K562 (cell line): ENCODE measurements around the gene IGF2BP1. TPM values are rescaled to one million over a fixed set of nuclear protein-coding genes. Genes with fewer than 3 reads are reported as not detected.

Source experiments
- ATF1 ChIP-seq, 2 experiments: fragments of 450-650 bp in 1 of 2; IDR thresholded peaks; 2 replicates each; pipeline ENCODE4 v1.6.1; 2016; ENCODE audit warnings: missing compliant biosample characterization in 1 of 2, missing genetic modification characterization in 1 of 2
- CC2D1A ChIP-seq: fragments of 450-650 bp; IDR thresholded peaks from 2 replicates; pipeline ENCODE4 v1.6.1; 2017; ENCODE audit warnings: mild to moderate bottlenecking
- CREM ChIP-seq: IDR thresholded peaks from 2 replicates; pipeline ENCODE4 v1.6.1; 2014; ENCODE audit warnings: antibody characterized with exemption, low read depth
- CTCF ChIP-seq, 3 experiments: IDR thresholded peaks in 2 of 3; conservative IDR thresholded peaks in 1 of 3; 2 replicates each; pipeline ENCODE4 v1.5.1; 2011 to 2012; ENCODE audit warnings: low read length in 3 of 3, mild to moderate bottlenecking in 3 of 3, control low read depth in 2 of 3, improper control_type of control experiment in 1 of 3, inconsistent platforms in 1 of 3, low read depth in 1 of 3, mixed read lengths in 1 of 3, moderate library complexity in 1 of 3; ENCODE audit not compliant: insufficient read depth in 2 of 3
- GATAD2B ChIP-seq: fragments of 450-650 bp; IDR thresholded peaks from 2 replicates; pipeline ENCODE4 v1.6.1; 2017; ENCODE audit warnings: mild to moderate bottlenecking, borderline replicate concordance
- HMG20B ChIP-seq: fragments of 250-450 bp; sonication (Bioruptor Pico); IDR thresholded peaks from 2 replicates; pipeline ENCODE4 v1.5.0; 2021; ENCODE audit warnings: mild to moderate bottlenecking
- L3MBTL2 ChIP-seq: fragments of 450-650 bp; IDR thresholded peaks from 2 replicates; pipeline ENCODE4 v1.6.1; 2016; ENCODE audit warnings: mild to moderate bottlenecking, moderate library complexity
- LEF1 ChIP-seq: fragments of 450-650 bp; IDR thresholded peaks from 2 replicates; pipeline ENCODE4 v1.6.1; 2016; ENCODE audit warnings: mild to moderate bottlenecking
- MAZ ChIP-seq, 2 experiments: fragments of 450-650 bp in 1 of 2; sonication (generic) in 1 of 2; formaldehyde crosslinking; IDR thresholded peaks in 1 of 2; conservative IDR thresholded peaks in 1 of 2; 2 replicates each; pipeline versions ENCODE4 v1.4.0 to v1.5.0; 2020; ENCODE audit warnings: mild to moderate bottlenecking in 1 of 2, missing genetic modification reagents in 1 of 2
- MEF2D ChIP-seq: conservative IDR thresholded peaks from 2 replicates; pipeline ENCODE4 v1.6.1; 2016; ENCODE audit warnings: low read depth, missing genetic modification characterization, missing compliant biosample characterization
- MEIS2 ChIP-seq: fragments of 450-650 bp; IDR thresholded peaks from 2 replicates; pipeline ENCODE4 v1.6.1; 2014; ENCODE audit warnings: mild to moderate bottlenecking; ENCODE audit not compliant: partially characterized antibody
- MTA2 ChIP-seq: fragments of 450-650 bp; IDR thresholded peaks from 2 replicates; pipeline ENCODE4 v1.6.1; 2016; ENCODE audit warnings: low read depth
- NFIC ChIP-seq: fragments of 450-650 bp; IDR thresholded peaks from 2 replicates; pipeline ENCODE4 v1.6.1; 2017; ENCODE audit warnings: mild to moderate bottlenecking, inconsistent platforms
- PML ChIP-seq: IDR thresholded peaks from 2 replicates; pipeline ENCODE4 v1.6.1; 2012; ENCODE audit warnings: low read length, inconsistent platforms
- RAD21 ChIP-seq, 2 experiments: fragments of 250-450 bp in 1 of 2; fragments of 450-650 bp in 1 of 2; sonication (Bioruptor Pico) in 1 of 2; formaldehyde crosslinking in 1 of 2; IDR thresholded peaks in 1 of 2; conservative IDR thresholded peaks in 1 of 2; 2 replicates each; pipeline versions ENCODE4 v1.4.0 to v1.8.0; 2020 to 2022; ENCODE audit warnings: mild to moderate bottlenecking in 2 of 2, moderate library complexity in 1 of 2
- RBM25 ChIP-seq: fragments of 200-400 bp; formaldehyde crosslinking; IDR thresholded peaks from 2 replicates; pipeline ENCODE4 v1.6.1; 2018; ENCODE audit warnings: low read length, low read depth, moderate library complexity; ENCODE audit not compliant: severe bottlenecking
- SNRNP70 ChIP-seq: fragments of 200-400 bp; formaldehyde crosslinking; optimal IDR thresholded peaks from 2 replicates; pipeline ENCODE3; 2017; ENCODE audit warnings: low read depth, low read length
- STAG1 ChIP-seq: sonication (generic); formaldehyde crosslinking; IDR thresholded peaks from 2 replicates; pipeline ENCODE4 v1.5.0; 2020; ENCODE audit warnings: missing genetic modification reagents, borderline replicate concordance
- VEZF1 ChIP-seq: fragments of 200-800 bp; sonication (Bioruptor generic); IDR thresholded peaks from 2 replicates; pipeline ENCODE4 v1.6.1; 2017; ENCODE audit warnings: missing genetic modification characterization, missing compliant biosample characterization
- ZNF57 ChIP-seq: fragments of 450-650 bp; formaldehyde crosslinking; IDR thresholded peaks from 2 replicates; pipeline ENCODE4 v1.4.0; 2020; ENCODE audit warnings: mild to moderate bottlenecking, moderate library complexity
- polyA plus RNA-seq, 8 experiments: library from polyadenylated mRNA; depleted of rRNA in 4 of 8; stranded (reverse) in 5 of 8; unstranded in 3 of 8; fragments of >200 nt; fragmentation: Nextera tagmentation in 2 of 8; fragmentation: Illumina TruSeq in 1 of 8; extraction: Ambion mirVana in 2 of 8; extraction: Trizol in 1 of 8; gene quantifications; 2 replicates each; pipeline versions ENCODE4 v1.2.1 to v1.2.3, GENCODE V29; 2011 to 2014; ENCODE audit warnings: inconsistent platforms in 1 of 8, missing spikeins in 1 of 8
- total RNA-seq, 7 experiments: library from RNA; depleted of rRNA in 6 of 7; stranded (reverse); fragments of >200 nt in 6 of 7; fragmentation: Illumina TruSeq in 2 of 7; extraction: Trizol in 2 of 7; gene quantifications; 2 replicates each; pipeline versions ENCODE4 v1.2.1 to v1.2.3, GENCODE V29; 2011 to 2021; ENCODE audit warnings: low replicate concordance in 1 of 7
- TF ChIP-seq, protein P1 (sequence below), 2 experiments: IDR thresholded peaks in 1 of 2; conservative IDR thresholded peaks in 1 of 2; 2 replicates each; pipeline ENCODE4 v1.6.1; 2016; ENCODE audit warnings: low read depth in 2 of 2, mild to moderate bottlenecking in 1 of 2, missing compliant biosample characterization in 1 of 2, missing genetic modification characterization in 1 of 2, moderate library complexity in 1 of 2

IGF2BP1 gene
- total and polyA plus RNA-seq, 9 of the 15 experiments (the other 6 are each of a cell fraction or from before 2014, with no cell fraction given) = 13.0 to 318 (median 53.6) TPM

DNA sequence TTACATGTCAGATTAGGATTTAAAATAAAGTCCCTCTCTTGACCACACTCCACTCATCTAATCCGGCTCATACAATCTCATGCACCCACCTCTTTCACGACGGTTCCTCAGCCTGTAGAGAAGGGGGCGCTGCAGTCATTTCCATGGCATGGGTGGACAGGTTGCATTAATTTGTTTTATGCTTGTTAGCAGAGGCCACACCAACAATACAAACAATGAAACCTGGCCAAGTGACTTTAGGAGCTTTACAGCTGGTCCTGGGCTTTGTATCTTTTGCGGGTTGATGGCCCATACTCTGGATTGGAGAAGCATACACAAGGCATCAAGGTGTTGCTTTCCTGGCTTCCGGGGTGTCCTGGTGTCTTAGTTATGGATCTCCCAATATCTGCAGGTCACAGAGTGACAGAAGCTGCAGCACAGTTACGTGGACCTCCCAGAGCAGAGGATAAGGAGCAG, 42.9 kb upstream of the IGF2BP1 start (continued):
- TF ChIP-seq MEF2D (tag) = 0 out of 2 replicates have a peak, but pooled peaks have one; percentile 43
- TF ChIP-seq SNRNP70 = no peak
- peak; percentile 19; the same call in 1 of the 2 replicates for TF ChIP-seq NFIC
- TF ChIP-seq ZNF57 = no peak
- TF ChIP-seq LEF1 = 0 out of 2 replicates have a peak, but pooled peaks have one; percentile 23
- TF ChIP-seq MAZ (CRISPR knock-in tag; conservative IDR thresholded peaks at IDR 0.05 in 1 of 2, IDR thresholded peaks at IDR 0.05 in 1 of 2) = peak in 1 of 2 experiments; percentile 64; a peak in 1 of 4 replicates
- TF ChIP-seq MTA2 = no peak
- peak; percentile 39; the same call in 1 of the 2 replicates for TF ChIP-seq CREM
- no peak for TF ChIP-seq PML
- TF ChIP-seq HMG20B (CRISPR knock-in tag) = no peak
- TF ChIP-seq RAD21 (CRISPR knock-in tag; conservative IDR thresholded peaks at IDR 0.05 in 1 of 2, IDR thresholded peaks at IDR 0.05 in 1 of 2) = peak; percentile 95 to 99
- TF ChIP-seq L3MBTL2 = peak; percentile 37; the same call in 1 of the 2 replicates
- TF ChIP-seq CC2D1A = peak; percentile 87
- TF ChIP-seq MEIS2 = peak; percentile 30
- TF ChIP-seq CTCF (IDR thresholded peaks at IDR 0.05 in 2 of 3, conservative IDR thresholded peaks at IDR 0.05 in 1 of 3; ENCODE audit: insufficient read depth in 2 of 3, low read depth in 1 of 3, low read length in 3 of 3) = peak; percentile 89 to 95 (median 90)
- TF ChIP-seq, protein P1, sequence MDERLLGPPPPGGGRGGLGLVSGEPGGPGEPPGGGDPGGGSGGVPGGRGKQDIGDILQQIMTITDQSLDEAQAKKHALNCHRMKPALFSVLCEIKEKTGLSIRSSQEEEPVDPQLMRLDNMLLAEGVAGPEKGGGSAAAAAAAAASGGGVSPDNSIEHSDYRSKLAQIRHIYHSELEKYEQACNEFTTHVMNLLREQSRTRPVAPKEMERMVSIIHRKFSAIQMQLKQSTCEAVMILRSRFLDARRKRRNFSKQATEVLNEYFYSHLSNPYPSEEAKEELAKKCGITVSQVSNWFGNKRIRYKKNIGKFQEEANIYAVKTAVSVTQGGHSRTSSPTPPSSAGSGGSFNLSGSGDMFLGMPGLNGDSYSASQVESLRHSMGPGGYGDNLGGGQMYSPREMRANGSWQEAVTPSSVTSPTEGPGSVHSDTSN (CRISPR knock-in tag; IDR thresholded peaks at IDR 0.05; ENCODE audit: low read depth) = no peak
- TF ChIP-seq, protein P1 (tag; conservative IDR thresholded peaks at IDR 0.05; ENCODE audit: low read depth) = peak; percentile 47
- TF ChIP-seq VEZF1 (CRISPR knock-in tag) = peak; percentile 38; the same call in 1 of the 2 replicates
- TF ChIP-seq STAG1 (CRISPR knock-in tag) = peak; percentile 76; the same call in 1 of the 2 replicates
- no peak for TF ChIP-seq RBM25
- TF ChIP-seq GATAD2B = no peak
- no peak for TF ChIP-seq ATF1 (CRISPR knock-in tag; IDR thresholded peaks at IDR 0.05)
- peak; percentile 40; the same call in 1 of the 2 replicates for TF ChIP-seq ATF1 (tag; IDR thresholded peaks at IDR 0.05)
